Lower leg skin (tissue), 3 donors: ENCODE measurements around the gene ASIC3.

ENCODE experiments used
- CTCF ChIP-seq, 3 donors: fragments of 450-650 bp; IDR thresholded peaks; one replicate each; pipeline ENCODE4 v1.5.1; 2016; ENCODE audit warnings: antibody characterized with exemption in 3 of 3, mild to moderate bottlenecking in 3 of 3, moderate library complexity in 2 of 3
- POLR2A ChIP-seq, 2 donors: fragments of 450-650 bp; IDR thresholded peaks; one replicate each; pipeline ENCODE4 v1.6.1; 2016 to 2017; ENCODE audit warnings: antibody characterized with exemption in 2 of 2, mild to moderate bottlenecking in 1 of 2, moderate library complexity in 1 of 2

GRCh38 chr7:151070574-151070960, 22.2 kb downstream of the ASIC3 start:
- TF ChIP-seq CTCF (IDR thresholded peaks at IDR 0.05) (no peak), POLR2A (IDR thresholded peaks at IDR 0.05) (no peak)
